ENCODE results near the gene SLCO2A1. TPM values are rescaled to one million over a fixed set of nuclear protein-coding genes. Genes with fewer than 3 reads are reported as not detected.

The SLCO2A1 gene
- total RNA-seq, 4 donors from 2014 or later = 7.8 to 12.0 (median 11.1) TPM

DNA sequence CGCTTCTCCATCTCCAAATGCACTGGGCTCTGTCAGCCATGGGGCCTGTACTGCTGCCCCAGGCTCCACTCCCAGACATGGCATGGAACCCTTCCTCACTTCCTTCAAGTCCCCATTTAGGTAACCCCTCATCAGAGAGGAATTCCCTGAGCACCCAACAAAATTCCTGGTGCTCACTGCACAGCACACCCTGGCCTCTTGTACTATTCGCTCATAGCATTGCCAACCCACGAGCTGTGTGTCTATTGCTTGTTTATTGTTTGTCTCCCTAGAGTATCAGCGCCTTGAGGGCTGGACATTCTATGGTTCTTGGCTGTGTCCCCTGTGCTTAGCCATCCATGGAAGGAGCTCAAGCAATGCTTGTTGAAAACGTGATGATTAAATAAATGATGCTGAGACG lies 46.1 kb upstream of the SLCO2A1 start:
- WGBS, 2 donors (ENCODE audit: low coverage in 1 of 2) = 70 to 93% methylated on average over 2 to 5 of the region's 6 CpGs
- TF ChIP-seq, protein P1, sequence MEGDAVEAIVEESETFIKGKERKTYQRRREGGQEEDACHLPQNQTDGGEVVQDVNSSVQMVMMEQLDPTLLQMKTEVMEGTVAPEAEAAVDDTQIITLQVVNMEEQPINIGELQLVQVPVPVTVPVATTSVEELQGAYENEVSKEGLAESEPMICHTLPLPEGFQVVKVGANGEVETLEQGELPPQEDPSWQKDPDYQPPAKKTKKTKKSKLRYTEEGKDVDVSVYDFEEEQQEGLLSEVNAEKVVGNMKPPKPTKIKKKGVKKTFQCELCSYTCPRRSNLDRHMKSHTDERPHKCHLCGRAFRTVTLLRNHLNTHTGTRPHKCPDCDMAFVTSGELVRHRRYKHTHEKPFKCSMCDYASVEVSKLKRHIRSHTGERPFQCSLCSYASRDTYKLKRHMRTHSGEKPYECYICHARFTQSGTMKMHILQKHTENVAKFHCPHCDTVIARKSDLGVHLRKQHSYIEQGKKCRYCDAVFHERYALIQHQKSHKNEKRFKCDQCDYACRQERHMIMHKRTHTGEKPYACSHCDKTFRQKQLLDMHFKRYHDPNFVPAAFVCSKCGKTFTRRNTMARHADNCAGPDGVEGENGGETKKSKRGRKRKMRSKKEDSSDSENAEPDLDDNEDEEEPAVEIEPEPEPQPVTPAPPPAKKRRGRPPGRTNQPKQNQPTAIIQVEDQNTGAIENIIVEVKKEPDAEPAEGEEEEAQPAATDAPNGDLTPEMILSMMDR (IDR thresholded peaks at IDR 0.05) = no peak
- no peak for TF ChIP-seq POLR2A (IDR thresholded peaks at IDR 0.05)
- TF ChIP-seq EP300 (IDR thresholded peaks at IDR 0.05) = no peak
- TF ChIP-seq POLR2AphosphoS5 (IDR thresholded peaks at IDR 0.05) = no peak
- no peak for ATAC-seq
- Histone ChIP-seq H3K36me3 (no peaks in the 10 kb centered on the region), H3K27me3 (no peaks in the 10 kb centered on the region), H3K4me1 (peaks cover 0 to 6% (median 0%) of the 10 kb centered on the region in 3 donors), H3K4me3 (no peak overlapping the region), H3K27ac (no peak overlapping the region), H3K9me3 (peaks cover 0 to 9% (median 0%) of the 10 kb centered on the region in 3 donors)

DNA sequence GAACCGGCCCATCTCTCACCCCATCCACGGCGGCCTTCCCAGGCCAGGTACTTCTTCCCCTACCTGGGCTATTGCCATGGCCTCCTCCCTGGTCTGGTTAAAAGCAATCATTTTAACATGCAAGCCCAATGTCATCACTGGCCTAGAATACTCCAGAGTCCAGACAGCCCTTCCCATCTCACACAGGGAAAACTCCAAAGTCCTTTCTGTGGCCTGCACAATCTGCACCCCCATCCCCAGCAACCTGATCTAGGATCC lies 45.8 kb upstream of the SLCO2A1 start:
- 74 to 86% methylated on average over 1 to 3 of the region's 3 CpGs for WGBS, 2 donors (ENCODE audit: low coverage in 1 of 2)
- H3K27ac ChIP-seq = no peak overlapping the region
- no peak overlapping the region for H3K4me3 ChIP-seq
- ATAC-seq = no peak
- no peaks in the 10 kb centered on the region for H3K36me3 ChIP-seq
- H3K9me3 ChIP-seq = peaks cover 0 to 6% (median 0%) of the 10 kb centered on the region in 3 donors
- no peaks in the 10 kb centered on the region for H3K27me3 ChIP-seq
- TF ChIP-seq POLR2AphosphoS5 (IDR thresholded peaks at IDR 0.05) (no peak), EP300 (IDR thresholded peaks at IDR 0.05) (no peak), POLR2A (IDR thresholded peaks at IDR 0.05) (no peak)
- TF ChIP-seq, protein P1 (IDR thresholded peaks at IDR 0.05) = no peak
- H3K4me1 ChIP-seq = peaks cover 0 to 9% (median 0%) of the 10 kb centered on the region in 3 donors

DNA sequence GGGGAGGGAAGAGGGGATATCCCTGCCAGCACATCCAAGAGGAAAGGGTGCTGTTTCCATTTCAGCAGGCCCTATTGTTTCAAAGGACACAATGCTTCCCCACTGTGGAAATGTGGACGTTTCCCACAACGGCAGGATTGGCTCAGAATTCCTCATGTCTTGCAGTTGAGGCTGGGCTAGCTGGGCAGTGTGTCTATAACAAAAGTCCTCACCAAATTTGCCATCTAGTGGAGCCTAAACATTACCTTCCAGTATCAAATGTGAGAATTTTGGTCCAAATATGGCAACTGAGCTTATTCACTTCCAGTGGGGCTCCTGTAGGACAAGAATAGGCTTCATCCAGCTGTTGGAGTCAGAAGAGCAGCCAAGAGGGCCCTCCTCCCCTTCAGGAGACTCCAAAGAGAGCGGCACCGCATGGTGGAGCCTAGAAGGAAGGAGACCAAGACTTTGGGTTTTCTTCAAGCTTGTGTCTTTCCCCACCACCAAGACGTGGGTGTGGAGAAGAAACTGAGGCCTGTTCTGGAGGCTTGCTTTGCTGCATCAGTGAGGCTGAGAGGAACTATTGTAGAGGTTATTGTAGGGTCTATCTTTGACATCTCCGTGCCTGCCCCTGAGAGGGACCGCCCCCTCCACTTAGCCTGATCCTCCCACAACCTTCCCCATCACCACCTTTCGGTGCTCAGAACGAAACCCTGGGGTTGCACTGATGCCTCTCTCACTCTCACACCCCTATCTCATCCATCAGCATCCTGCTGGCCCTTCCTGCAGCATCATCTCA lies 45.3 kb upstream of the SLCO2A1 start:
- H3K4me3 ChIP-seq = no peak overlapping the region
- H3K27me3 ChIP-seq = no peaks in the 10 kb centered on the region
- H3K27ac ChIP-seq = no peak overlapping the region
- ATAC-seq = no peak
- TF ChIP-seq POLR2A (IDR thresholded peaks at IDR 0.05) = no peak
- TF ChIP-seq EP300 (IDR thresholded peaks at IDR 0.05) = no peak
- TF ChIP-seq, protein P1 (IDR thresholded peaks at IDR 0.05) = no peak
- no peak for TF ChIP-seq POLR2AphosphoS5 (IDR thresholded peaks at IDR 0.05)
- H3K36me3 ChIP-seq = no peaks in the 10 kb centered on the region
- H3K9me3 ChIP-seq = peaks cover 0 to 3% (median 0%) of the 10 kb centered on the region in 3 donors
- peaks cover 0 to 9% (median 0%) of the 10 kb centered on the region in 3 donors for H3K4me1 ChIP-seq
- WGBS, 2 donors (ENCODE audit: low coverage in 1 of 2) = 92 to 93% methylated on average over 3 to 8 of the region's 9 CpGs

DNA sequence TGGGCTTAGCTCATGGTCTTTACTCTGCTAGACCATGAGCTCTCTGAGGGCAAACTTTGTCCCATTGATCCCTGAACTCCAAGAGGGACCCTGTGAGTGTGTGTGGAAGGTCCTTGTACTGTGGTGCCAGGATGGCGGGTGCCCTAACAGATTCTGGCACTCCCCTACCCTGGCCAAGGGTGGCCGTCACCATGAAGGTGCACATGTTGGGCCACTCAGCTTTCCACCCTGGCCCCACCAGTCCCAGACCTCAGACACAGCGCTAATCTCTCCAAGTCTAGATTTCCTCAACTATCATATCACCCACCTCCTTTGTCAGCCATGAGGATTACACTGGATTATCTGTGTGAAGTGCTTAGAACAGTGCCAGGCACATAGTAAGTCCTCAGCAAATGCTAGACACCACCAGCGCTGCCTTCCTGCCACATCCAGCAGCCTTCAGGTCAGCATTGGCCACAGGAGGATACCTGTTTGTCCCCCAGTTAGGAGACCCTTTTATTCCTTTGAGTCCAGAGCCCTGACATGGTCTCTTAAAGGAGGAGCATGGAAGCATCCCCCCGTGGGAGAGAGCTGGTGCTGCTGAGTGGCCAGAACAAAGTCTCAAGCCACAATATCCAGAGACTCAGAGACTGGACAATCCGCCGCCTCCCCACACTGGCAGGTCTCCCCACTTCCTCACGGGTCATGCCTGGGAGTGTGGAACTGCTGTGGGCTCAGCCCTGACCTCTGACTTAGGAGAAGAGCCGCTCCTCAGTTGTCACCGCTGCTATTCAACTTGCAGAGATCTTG lies 44.5 kb upstream of the SLCO2A1 start:
- Histone ChIP-seq H3K4me1 (peaks cover 0 to 9% (median 0%) of the 10 kb centered on the region in 3 donors), H3K9me3 (no peaks in the 10 kb centered on the region), H3K36me3 (no peaks in the 10 kb centered on the region), H3K27me3 (no peaks in the 10 kb centered on the region), H3K27ac (no peak overlapping the region), H3K4me3 (no peak overlapping the region)
- TF ChIP-seq POLR2A (IDR thresholded peaks at IDR 0.05) = no peak
- TF ChIP-seq EP300 (IDR thresholded peaks at IDR 0.05) = no peak
- TF ChIP-seq, protein P1 (IDR thresholded peaks at IDR 0.05) = no peak
- no peak for TF ChIP-seq POLR2AphosphoS5 (IDR thresholded peaks at IDR 0.05)
- no peak for ATAC-seq
- WGBS, 2 donors (ENCODE audit: low coverage in 1 of 2) = 100% methylated on average over 1 of the region's 10 CpGs; no CpG with 5 or more reads in 1 of the 2 donors

Measured in gastroesophageal sphincter (tissue), 4 donors.